ENCODE data around the gene TIMP3. TPM values are rescaled to one million over a fixed set of nuclear protein-coding genes. Genes with fewer than 3 reads are reported as not detected.
A peak's percentile ranks its signal among the peaks of the same experiment; 100 is the strongest.

Gene TIMP3
- total RNA-seq, 4 donors from 2014 or later: 561 to 1,580 (median 897) TPM

DNA sequence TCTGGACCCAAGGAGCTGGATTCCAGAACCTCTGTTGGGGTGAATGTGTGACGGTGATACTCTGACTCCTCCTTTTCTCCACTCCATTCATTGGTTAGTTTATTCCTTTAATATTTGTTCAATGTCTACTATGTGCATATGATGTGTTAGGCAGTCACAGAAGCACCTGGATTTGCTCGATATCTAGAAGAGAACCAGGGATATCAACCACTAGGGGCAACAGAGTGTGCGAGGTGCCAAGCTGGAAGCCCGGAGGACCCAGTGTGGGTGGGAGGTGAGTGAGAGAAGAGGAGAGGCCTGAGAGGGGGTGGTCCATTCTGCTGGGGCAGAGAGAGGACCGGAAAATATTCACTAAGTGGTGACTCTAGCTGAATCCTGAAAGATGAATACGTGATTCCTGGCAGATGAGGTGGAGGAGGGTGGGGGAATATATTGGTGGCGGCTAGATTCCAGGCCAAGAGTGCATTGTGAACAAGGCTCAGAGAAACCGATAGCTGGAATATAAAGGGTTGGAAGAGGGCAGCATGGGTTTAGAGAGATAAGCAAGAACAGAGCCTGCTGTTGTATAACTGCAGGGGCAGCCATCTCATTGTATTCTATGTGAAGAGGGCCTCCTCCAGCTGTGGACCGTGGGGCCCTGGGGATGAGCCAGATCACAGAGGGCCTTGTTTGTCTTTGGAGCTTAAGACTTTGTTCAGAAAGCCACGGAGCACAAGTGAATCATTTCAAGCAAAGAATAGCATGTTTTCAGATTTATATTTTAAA lies 6.9 kb upstream of the TIMP3 start:
- TF ChIP-seq, protein P1, sequence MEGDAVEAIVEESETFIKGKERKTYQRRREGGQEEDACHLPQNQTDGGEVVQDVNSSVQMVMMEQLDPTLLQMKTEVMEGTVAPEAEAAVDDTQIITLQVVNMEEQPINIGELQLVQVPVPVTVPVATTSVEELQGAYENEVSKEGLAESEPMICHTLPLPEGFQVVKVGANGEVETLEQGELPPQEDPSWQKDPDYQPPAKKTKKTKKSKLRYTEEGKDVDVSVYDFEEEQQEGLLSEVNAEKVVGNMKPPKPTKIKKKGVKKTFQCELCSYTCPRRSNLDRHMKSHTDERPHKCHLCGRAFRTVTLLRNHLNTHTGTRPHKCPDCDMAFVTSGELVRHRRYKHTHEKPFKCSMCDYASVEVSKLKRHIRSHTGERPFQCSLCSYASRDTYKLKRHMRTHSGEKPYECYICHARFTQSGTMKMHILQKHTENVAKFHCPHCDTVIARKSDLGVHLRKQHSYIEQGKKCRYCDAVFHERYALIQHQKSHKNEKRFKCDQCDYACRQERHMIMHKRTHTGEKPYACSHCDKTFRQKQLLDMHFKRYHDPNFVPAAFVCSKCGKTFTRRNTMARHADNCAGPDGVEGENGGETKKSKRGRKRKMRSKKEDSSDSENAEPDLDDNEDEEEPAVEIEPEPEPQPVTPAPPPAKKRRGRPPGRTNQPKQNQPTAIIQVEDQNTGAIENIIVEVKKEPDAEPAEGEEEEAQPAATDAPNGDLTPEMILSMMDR (IDR thresholded peaks at IDR 0.05): no peak
- ATAC-seq (ENCODE audit: low FRiP score): no peak
- DNase-seq (ENCODE audit: low spot score): no peak

DNA sequence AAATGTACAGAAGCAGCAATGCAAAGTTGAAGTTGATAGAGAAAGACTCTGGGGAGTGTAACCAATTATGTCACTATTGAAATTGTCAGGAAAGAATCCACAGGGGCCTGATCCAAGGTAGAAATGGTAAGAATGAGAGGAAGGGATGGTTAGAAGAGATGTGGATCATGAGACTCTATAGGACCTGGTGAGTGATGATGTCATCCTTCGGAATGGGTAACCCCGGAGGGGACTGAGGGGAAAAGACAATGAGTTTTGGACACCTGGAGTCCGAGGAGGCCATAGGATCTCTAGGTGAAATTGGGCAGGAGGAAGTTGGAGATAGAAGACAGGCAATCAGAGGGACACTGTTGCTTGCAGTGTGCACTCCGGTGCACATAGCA lies 6.3 kb upstream of the TIMP3 start:
- TF ChIP-seq, protein P1 (IDR thresholded peaks at IDR 0.05): no peak
- DNase-seq (ENCODE audit: low spot score) (no peak), ATAC-seq (ENCODE audit: low FRiP score) (no peak)

- DNase-seq (ENCODE audit: low spot score) (no peak), ATAC-seq (ENCODE audit: low FRiP score) (peak; percentile 65)
- TF ChIP-seq, protein P1 (IDR thresholded peaks at IDR 0.05): peak in 1 of 3 donors; percentile 70
Observed at GRCh38 chr22:32796865-32797573, 4.5 kb upstream of the TIMP3 start.

DNA sequence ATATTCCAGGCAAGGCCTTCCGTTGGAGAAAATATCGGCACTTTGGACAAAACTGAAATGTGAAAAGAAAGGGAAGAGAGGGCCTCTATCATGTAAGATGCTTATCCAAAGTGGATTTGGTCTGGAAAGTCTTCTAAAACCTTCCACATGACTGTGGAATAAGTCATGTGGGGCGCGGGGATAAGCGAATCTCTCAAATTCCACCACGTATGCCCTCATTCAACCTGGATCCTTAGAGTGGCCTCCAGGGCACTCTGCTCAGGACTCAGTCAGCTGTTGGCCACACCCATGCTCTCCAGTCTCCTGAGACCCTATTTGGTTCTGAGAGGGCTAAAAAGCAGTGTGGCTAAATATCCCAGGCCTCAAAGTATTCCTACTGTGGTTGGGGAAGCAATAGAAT lies 2.0 kb upstream of the TIMP3 start:
- TF ChIP-seq, protein P1 (IDR thresholded peaks at IDR 0.05): no peak
- DNase-seq (ENCODE audit: low spot score) (no peak), ATAC-seq (ENCODE audit: low FRiP score) (no peak)

DNA sequence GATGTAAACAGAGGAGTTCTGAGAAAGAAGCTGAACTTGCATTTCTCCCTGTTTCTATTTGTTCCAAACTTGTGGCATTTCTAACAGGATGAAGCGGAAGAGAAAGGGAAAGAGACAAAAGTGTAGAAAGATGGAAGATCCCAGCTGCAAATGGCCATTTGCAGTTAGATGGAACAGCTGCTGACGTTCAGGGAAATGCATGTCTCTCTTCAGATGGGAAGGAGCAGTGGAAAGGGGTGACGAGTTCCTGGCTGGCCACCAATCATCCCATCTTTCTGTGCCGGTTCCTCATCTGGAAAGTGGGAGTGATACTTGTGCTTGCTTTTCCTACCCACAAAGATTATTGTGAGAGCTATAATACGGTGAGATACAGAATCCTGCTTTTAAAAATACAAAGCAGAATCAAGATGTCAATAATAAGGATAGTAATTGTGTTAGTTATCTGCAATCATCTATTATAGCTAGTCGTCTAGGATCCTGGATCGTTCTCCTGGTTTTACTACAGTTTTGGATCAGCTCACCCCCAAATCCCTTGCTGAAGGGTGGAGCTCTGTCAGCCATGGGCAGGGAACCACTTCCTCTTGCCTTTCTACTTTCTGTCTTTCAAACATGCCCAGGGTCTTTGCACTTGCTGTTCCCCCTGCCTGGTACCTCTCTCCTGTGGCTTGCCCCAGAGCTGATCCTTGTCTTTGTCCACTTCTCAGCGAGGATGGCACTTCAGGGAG lies 1.2 kb upstream of the TIMP3 start:
- DNase-seq (ENCODE audit: low spot score) (no peak), ATAC-seq (ENCODE audit: low FRiP score) (no peak)
- TF ChIP-seq, protein P1 (IDR thresholded peaks at IDR 0.05): no peak

DNA sequence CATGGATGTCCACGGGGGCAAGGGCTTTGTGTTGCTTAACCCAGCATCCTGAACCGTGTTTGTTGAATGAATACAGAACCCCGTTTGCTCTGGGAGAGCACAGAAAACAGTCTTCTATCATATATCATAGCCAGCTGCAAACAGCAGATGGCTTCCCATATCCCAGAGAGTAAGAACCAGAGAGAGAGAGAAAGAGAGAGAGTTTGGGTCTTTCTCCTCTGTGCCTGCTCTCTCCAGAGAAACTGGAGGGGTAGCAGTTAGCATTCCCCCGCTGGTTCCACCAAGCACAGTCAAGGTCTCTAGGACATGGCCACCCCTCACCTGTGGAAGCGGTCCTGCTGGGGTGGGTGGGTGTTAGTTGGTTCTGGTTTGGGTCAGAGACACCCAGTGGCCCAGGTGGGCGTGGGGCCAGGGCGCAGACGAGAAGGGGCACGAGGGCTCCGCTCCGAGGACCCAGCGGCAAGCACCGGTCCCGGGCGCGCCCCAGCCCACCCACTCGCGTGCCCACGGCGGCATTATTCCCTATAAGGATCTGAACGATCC lies 440 bp upstream of the TIMP3 start:
- DNase-seq (ENCODE audit: low spot score) (no peak), ATAC-seq (ENCODE audit: low FRiP score) (peak; percentile 0)
- TF ChIP-seq, protein P1 (IDR thresholded peaks at IDR 0.05): no peak

Measured in omental fat pad (tissue), 4 donors.